Glomerular visceral epithelial cell (primary cell): ENCODE measurements around the gene BCO2.
"Not testable (repeated sequence)": the region's sequence is repeated elsewhere in the genome, so short reads cannot be mapped to it uniquely, and the experiment has no call there.

Experiments
- DNase-seq: peaks from one replicate; pipeline ENCODE4 v3.0.0-alpha.2; 2016; ENCODE audit errors: extremely low spot score

Gene BCO2, protein sequence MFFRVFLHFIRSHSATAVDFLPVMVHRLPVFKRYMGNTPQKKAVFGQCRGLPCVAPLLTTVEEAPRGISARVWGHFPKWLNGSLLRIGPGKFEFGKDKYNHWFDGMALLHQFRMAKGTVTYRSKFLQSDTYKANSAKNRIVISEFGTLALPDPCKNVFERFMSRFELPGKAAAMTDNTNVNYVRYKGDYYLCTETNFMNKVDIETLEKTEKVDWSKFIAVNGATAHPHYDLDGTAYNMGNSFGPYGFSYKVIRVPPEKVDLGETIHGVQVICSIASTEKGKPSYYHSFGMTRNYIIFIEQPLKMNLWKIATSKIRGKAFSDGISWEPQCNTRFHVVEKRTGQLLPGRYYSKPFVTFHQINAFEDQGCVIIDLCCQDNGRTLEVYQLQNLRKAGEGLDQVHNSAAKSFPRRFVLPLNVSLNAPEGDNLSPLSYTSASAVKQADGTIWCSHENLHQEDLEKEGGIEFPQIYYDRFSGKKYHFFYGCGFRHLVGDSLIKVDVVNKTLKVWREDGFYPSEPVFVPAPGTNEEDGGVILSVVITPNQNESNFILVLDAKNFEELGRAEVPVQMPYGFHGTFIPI

DNA sequence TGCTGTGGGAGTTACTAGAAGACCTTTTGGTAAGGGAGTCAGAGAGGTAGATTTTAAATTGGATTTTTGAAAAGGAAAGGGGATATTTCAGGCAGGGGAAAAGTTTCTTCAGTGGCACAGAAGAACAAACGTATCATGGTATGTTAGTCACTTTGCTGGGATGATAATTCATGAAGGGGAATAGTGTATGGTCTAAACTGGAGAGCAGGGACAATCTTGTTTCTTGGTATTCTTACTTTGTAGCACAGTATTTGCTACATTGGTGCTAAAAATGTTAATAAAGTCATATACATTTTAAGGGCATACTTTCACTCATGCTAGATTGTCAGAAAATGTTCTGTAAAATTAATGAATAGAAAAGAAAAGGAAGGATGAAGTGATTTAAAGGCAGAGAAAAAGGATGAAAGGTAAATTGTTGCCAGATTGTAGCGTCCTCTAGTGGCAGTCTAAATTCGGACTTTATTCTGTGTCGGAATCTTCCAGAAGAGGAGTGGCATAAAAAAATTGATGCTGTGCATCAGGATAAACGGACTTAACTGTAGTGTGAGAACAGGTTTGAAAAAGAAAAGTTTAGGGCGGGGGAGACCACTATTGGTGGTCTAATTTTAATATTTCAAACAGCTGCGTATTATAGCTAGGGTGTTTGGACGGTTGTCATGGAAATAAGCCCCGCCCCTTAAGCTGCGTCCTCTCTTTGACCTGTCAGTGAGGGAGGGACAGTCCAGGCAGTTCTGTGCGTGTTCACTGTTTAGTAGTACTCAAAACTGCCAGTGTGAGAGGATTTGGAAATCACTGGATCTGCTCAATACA is at the start of gene BCO2:
Gene BCO2 (plus strand): TSS at position 724 of the 810 bp plus-strand sequence. CDS start 90 bp downstream, outside the sequence.
- peak; percentile 61 for DNase-seq

DNA sequence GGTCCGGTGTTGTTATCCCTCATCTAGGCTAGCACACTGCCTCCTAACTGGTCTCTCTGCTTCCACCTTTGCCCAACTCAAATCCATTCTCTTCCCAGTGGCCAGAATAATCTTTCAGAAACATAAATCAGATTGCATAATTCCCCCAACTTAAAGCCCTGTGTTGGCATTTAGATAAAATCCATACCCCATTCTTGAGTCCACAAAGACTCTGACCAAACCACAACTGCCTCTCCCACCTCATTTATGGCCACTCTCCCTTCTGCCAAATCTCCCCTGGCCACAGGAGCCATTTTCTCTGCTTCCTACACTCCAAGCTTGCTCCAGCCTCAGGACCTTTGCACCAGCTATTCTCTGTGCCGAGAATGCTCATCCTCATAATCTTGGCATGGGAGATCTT is 48.3 kb upstream of the BCO2 start:
- DNase-seq = no peak

DNA sequence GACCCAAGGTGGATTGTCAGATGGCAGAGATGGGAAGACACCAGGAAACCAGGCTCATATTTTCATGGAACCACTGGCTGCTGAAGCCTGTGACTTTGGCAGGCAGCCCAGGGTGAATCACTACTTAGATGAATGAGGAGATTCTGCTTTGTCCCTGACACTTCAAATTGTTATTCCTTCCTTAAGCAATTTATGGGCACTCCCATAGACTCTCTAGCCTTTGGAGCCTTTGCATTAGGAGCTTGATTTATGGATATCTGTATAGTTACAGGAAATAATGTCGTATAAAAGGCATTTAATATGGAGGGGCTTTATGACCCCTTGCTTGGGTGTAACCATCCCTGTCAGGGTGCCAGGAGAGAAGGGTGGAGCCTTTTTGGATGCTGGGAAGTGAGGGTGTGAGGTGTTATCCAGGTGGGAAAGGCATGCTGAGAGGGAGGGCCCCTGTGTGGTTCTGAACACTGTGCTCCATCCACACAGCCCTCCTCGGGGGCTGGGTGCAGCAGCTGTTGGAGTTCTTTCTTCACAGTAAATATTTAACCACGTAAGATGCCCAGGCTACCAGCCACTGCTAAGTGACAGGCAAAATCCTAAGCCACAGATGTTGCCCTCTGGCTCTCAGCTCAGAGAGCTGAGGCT is 46.7 kb upstream of the BCO2 start:
- DNase-seq = peak; percentile 82

DNA sequence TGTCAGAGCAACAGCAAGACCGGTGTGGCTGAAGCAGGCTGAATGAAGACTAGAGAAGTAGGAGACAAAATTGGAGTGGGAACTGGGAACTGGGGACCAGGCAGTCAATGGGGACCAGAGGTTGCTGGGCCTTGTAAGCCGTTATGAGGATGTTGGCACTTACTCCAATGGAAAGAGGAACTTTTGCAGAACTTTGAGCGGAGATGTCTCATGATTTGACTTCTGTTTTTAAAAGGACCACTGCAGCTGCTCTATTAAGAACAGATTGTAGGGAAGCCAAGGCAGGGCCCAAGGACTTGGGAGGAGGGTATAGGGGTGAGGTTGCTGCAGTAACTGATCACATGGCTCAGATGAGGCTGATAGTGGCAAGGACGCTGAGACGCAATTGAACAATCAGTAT is 45.7 kb upstream of the BCO2 start:
- no peak for DNase-seq

DNA sequence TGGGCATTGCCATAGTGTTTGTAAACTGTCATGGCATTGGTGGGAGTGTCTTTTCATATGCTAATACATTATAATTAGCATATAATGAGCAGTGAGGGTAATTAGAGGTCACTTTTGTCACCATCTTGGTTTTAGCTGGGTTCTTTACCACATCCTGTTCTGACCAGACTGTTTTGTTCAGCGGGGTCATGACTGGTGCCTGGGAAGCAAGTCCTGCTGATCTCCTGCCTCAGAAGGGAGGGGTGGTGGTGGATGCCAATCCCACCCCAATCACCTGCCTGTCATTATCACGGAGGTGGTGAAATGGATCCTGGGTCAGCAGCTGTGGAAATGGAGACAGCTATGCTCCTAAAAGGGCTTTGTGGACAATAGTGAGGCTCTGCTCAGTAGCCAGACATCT is 42.6 kb upstream of the BCO2 start:
- no peak for DNase-seq

DNA sequence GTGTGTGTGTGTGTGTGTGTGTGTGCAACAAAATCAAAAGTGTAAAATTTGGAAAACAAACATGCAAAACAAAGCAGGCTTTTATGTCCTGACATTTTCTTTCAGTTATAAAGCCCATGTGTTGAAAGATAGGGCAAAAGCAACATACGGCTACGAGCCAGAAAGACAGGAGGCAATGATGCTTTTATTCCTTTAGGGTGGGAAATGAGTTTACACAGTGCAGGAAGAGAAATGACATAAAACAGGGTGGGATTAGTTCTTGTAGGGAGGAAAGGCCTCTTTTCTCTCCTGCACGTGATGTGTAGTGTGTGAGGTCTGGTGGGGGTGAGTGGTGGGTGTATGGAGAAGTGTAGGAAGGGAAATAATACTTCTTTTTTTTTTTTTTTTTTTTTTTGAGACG is 40.8 kb upstream of the BCO2 start:
- no peak for DNase-seq

DNA sequence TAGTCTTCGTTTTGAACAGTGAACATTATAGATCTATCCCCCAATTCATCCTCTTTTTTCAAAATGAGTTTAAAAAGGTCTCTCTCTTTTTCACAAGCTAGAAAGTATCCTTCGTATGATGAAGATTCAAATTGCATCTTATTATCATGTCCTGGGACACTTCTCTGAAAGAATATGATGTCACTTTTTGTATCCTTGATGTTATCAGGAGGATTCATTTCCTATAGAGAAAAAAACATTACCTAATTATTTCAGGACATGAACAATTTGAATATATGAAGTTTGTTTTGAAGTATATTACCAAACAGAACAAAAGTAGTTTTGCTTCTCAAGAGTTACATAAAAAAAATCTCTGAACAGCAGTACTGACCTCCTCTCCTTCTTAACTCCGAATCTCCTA is 31.7 kb upstream of the BCO2 start:
- DNase-seq = no peak

DNA sequence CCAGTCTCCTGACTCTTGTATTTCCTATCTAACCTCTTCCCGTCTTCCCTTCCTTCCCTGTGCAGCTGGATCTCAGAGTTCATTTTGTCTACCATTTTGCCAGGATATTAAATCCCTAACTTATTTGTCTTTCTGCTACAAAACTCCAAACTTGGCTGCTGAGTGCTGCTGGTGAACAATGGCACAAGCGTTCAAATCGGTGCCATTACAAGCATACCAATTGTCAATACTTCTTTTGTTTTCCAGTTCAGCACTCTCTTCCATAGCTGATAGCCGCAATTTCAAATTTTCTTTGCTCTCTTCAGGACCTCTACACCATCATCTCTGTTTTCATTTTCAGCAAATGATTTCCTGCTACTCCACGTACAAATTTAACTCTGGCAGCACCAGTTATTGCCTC is 24.8 kb upstream of the BCO2 start:
- no peak for DNase-seq

DNA sequence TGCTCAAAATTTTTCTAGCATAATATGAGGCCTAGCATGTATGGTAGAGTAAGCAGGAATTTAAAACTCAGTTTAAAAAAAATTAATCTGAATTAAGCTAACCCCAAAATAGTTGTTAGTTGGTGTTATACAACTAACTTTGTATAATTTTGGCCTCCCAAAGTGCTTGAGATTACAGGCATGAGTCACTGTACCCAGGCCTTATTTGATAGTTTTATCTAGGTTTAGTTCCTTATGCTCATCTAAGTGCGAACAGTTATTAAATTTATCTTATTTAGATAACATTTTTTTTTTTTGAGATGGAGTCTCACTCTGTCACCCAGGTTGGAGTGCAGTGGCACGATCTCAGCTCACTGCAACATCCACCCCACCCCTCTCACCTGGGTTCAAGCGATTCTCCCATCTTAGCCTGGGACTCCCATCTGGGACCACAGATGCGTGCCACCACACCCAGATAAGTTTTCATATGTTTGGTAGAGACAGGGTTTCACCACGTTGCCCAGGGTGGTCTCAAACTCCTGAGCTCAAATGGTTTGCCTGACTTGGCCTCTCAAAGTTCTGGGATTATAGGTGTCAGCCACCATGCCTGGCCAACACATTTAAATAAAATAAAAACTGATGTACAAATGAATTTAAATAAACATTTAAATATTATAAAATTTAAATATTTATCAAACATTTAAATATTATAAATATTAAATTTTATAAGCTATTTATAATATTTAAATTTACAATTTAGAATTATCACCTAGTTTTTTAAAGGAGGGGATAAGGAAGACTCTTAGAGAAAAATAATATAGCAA is 19.0 kb upstream of the BCO2 start:
- DNase-seq = no peak

DNA sequence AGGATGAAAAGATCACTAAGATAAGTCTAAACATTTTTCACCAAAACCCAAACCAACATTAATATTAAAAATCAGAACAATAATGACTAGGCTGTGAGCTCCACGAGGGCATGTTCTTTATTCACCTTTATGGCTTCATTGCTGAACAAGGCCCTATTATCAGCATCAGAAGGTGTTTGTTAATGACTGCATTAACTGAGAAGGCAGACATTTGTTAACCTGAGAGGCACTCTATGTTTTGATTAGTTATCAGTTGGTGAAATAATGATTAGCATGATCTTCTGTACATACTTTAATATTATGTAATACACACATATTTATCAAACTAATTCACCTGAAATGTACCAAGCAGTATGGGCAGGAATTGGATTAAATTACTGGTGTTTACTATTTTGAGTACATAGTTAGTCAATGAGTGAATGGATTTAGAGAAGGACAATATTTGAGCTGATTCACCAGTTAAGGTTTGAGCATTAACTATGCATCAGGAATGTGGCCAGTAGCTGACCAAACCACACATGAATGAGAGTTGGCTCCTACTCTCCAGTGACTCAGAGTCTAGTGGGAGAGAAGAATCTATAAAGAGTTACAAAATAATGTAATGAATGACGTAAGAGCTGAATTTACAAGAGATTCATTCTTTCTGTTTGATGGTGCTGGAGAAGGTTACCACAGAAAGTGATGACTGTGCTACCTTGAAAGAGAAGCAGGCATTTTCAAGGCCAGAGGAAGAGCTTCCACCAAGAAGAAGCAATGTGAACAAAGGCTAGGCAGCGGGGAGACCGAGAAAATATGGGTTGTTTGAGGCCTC is 18.2 kb upstream of the BCO2 start:
- peak; percentile 93 for DNase-seq

DNA sequence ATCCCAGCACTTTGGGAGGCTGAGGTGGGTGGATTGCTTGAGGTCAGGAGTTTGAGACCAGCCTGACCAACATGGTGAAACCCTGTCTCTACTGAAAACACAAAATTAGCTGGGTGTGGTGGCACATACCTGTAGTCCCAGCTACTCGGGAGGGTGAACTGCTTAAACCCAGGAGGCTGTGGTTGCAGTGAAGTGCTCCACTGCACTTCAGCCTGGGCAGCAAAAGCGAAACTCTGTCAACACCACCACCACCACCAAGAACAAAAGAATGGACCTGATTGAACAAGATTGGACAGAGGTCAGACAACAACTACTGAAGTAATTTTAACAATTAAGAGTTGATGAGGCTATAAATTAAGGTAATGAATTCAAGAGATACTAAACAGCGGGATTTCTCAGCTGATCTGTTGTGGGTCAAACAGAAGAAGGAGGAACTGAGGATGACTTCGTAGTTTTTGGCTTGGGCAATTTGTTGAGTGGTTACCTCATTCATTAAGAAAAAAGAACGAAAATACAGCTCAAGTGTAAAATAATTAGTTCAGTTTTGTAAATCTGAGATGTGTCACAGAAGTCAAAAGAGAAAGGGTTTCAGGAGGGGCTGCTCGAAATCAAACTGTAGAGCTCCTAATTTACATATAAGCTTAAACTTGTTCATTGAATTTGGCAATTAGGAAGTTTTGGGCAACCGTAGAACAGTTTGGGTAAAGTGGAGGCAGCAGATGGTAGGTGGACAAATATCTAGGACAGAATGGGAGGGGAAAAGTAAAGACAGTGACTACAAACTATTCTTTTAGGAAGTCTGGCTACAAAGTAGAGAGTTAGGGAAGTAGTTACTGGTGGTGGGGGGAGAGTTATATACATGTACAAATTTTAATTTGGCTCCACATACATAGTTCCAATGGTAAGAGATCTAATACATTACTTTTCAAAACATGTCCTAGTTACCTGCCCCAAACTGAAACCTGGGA is 15.9 kb upstream of the BCO2 start:
- DNase-seq = peak; percentile 10

DNA sequence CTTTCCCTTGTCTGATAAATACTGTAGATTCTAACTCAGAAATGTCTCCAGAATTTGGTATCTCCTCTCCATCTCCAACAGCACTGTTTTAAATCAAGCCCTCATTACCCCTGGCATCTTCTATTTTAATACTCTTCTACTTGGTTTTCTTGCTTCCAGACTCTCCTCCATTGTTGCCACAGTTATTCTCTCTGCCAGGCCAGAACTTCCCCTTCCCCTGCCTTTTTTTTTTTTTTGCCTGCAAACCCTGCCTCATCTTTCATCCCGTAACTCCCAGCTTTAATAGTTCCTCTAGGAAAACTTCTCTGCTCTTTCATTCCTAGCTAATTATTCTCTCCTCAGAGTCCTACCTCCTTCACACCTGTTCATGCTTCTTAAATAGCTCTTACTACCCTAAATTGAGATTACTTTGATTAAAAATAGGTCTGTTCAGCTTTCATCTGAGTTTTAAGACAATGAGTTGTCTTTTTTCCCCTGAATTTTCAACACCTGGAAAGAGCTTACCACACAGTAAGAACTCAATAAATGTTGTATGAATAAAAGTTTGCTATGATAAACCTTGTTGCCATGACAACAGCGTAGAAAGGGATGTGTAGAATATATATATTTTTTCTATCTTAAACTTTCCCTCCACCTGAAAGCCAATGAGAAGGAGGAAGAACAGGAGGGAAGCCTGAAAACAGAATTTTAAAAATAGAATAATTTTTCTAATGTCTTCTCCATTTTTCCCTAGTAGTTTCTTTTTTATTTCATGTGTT is 15.0 kb upstream of the BCO2 start:
- DNase-seq = no peak

DNA sequence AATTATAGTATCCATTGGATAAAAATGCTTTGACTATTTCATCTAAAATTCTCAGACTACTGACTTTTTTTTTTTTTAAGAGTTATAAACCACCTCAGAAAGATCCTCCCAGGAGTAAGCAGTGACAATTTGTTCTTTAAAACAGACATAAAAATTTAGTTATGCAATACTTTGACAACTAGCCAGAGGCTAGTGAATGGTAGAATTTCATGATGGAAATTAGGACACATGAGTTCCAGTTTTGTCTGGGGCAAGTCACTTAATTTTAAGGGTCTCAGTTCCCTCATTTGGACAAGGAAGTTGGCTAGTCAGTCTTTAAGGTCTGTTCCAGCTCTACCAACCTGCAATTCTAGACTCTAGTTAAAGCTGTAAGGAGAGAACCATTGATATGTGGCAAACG is 14.3 kb upstream of the BCO2 start:
- no peak for DNase-seq

DNA sequence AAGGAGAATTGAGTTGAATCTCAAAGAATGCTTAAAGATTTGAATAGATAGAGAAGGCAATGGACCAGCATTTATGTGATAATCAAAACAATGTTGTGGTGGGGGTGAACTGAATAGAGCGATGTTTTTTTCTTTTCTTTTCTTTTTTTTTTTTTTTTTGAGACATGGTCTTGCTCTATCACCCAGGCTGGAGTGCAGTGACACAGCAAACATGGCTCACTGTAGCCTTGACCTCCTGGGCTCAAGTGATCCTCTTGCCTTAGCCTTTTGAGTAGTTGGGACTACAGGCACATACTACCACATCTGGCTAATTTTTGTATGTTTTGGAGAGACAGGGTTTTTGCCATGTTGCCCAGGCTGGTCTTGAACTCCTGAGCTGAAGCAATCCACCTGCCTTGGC is 13.1 kb upstream of the BCO2 start:
- not testable (repeated sequence) for DNase-seq

DNA sequence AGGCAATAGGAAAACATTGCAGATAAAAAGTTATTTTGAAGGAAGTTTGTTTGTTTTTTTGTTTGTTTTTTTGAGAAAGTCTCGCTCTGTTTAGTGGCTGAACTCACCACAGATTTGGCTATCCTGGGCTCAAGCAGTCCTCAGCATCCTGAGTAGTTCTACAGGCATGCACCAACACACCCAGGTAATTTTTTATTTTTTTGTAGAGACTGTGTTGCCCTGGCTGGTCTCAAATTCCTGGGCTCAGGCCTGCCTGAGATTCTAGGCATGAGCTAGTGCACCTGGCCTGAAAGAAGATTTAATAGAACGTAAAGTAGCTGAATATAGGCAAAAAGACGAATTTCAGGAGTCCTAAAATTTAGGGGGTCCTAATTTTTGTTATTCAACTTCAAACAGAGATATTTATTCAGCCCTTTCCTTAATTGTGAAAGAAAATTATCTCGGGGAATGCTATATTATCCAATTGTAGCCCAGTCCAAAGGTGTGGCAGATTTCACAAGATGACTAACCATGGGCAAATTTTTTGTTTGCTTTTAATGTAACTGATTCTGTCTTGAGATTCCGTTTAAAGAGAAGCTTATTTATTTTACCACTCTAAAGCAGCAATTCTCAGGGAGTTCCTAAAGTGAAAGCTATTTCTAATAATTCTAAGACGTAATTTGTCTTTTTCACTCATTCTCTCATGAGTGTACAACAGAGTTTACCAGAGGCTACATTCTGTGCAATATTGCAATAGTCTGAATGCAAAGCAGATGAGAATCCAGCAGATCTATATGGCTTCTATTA is 12.4 kb upstream of the BCO2 start:
- no peak for DNase-seq

DNA sequence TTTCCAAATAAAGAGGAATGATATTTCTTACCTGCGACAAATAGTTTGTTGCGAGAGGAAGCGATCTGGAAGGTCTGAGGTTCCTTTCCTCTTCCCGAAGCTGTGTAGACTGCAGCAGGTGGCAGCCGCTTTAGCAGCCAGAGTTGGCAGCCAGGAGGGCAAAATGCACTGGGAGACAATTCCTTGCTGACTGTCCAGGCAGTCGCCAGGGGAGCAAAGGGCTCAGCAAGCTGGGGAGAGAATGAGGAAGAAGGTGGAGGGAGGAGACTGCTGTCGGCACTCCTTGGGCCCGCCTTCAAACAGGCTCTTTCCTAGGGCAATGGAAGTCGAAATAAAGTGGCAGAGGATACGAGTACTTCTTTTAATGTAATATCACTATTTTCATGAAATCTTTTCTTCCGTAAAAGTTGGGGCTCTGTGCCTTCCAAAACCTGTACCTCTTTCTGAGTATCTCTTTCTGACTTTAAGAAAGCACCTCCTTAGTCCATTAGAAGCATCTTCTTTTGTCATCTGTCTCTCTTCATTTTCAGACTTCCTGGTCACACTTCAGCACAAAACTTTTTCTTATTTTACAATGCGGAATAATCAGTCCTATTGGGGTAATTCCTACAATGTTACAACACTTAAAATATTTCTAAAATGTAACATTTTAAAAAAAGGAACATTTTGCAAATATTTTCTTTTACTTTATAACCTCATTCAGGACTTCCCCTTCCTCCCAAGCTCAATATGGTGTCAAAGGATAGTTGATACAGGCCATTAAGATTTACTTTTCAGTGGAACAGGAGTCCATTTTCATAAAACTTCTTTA is 11.2 kb upstream of the BCO2 start, which contains the start of gene IL18:
Gene IL18 (minus strand): TSS at position 220 of the 811 bp plus-strand sequence. CDS start 9,041 bp downstream, outside the sequence.
- DNase-seq = peak; percentile 72

DNA sequence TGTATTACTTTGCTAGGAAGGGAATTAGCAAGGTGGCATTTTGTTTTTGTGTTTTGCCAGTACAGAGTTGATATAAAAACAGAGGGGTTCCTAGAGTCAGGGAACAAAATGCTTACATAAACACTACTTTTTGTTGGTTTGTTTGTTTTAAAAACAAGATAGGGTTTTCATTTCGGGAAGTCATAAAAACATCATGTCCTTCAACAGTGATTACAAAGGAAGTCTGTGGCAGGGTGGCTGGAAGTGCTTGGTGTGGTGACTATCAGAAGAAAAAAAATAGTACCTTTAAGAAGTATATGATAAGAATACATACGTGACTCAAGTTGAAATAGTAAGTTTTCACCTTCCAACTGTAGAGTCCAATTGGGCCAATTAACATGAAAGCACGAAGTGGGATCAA is 10.3 kb upstream of the BCO2 start:
- DNase-seq = no peak
